OCI-LY3 (cell line): ENCODE results near the gene XAGE1A.
"Not testable (repeated sequence)": the region's sequence is repeated elsewhere in the genome, so short reads cannot be mapped to it uniquely, and the experiment has no call there.

ENCODE experiments used
- CTCF ChIP-seq: fragments of 200-600, 300-600 bp; sonication (generic); IDR thresholded peaks from 2 replicates; pipeline ENCODE4 v1.5.1; 2014; ENCODE audit warnings: antibody characterized with exemption, low read length, low read depth
- EZH2phosphoT487 ChIP-seq: fragments of 200-600 bp; shearing (Covaris generic); IDR thresholded peaks from 2 replicates; pipeline ENCODE4 v1.6.1; 2018; ENCODE audit warnings: antibody characterized with exemption, mixed run types, low read depth

- not testable (repeated sequence) for TF ChIP-seq CTCF, EZH2phosphoT487
These were observed 43.6 kb upstream of the XAGE1A start for GRCh38 chrX:52452031-52452430.
